ENCODE measurements around the gene MOB3A. TPM values are rescaled to one million over a fixed set of nuclear protein-coding genes. Genes with fewer than 3 reads are reported as not detected.

Gene MOB3A
- total and polyA plus RNA-seq, 10 of the 15 experiments (the other 5 are each of a cell fraction or from before 2014, with no cell fraction given), result 7.5 to 229 (median 79.4) TPM

DNA sequence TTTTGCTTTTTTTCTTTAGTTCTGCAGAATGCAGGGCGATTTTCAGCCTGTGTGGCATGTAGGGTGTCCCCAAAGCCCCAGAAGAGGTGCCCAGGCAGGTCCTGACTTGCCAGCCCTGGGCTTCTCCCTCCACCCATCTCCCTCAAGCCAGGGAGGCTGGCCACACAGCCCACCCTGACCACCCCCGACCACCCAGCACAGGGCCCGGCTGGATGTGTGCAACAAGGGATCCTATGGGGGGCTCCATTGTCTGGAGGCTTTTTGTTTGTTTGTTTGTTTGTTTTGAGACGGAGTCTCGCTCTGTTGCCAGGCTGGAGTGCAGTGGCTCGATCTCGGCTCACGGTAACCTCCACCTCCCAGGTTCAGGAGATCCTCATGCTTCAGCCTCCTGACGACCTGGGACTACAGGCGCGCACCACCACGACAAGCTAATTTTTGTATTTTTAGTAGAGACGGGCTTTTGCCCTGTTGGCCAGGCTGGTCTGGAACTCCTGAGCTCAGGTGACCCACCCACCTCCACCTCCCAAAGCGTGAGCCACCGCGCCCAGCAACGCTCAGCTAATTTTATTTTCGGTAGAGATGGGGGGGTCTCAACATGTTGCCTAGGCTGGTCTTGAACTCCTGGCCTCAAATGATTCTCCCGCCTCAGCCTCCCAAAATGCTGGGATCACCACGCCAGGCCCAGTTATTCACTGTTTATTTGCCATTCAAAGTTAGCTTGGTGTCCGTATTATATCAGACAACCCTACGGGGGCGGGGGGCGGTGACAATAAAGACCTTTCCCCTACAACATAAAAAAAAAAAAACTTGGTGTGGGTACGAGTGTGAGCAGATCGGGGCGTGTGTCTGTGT lies 37.3 kb downstream of the MOB3A start:
- ChIA-PET SMC1A (ENCODE audit: uncharacterized antibody, unreplicated experiment) (no interaction called here), RAD21 (ENCODE audit: unreplicated experiment) (no interaction called here), POLR2A (interaction anchor here (0.8 to 1.5 kb wide), 2 partner anchors 24 to 33 kb away, joined by 5 to 7 read pairs; no protein-coding TSS in a partner anchor), CTCF (interaction anchor here (1.0 kb wide), 1 partner anchor 29 kb away, joined by 3 read pairs; no protein-coding TSS in a partner anchor)
- BruUV-seq (replicated peaks), result no TSS peak
- H3K4me2 ChIP-seq (ENCODE audit: control insufficient read depth, insufficient read depth), result no peak overlapping the region
- intact Hi-C loops (cut with micrococcal nuclease; ENCODE audit: unreplicated experiment) (no loop called here), in situ Hi-C loops (cut with MboI) (no loop called here)
- ATAC-seq (no peak), FAIRE-seq (no peak), DNase-seq (ENCODE audit: low read depth, low spot score) (no peak)
- no peak overlapping the region for H3K9ac ChIP-seq (ENCODE audit: control insufficient read depth, insufficient read depth, low read length)
- H3K4me3 ChIP-seq, result no peak overlapping the region
- no peak overlapping the region for H3K27ac ChIP-seq (ENCODE audit: control insufficient read depth, insufficient read depth)
- peaks cover 20% of the 10 kb centered on the region for H3K79me2 ChIP-seq (ENCODE audit: control insufficient read depth, insufficient read depth, low read length)
- H3K4me1 ChIP-seq (ENCODE audit: control insufficient read depth, insufficient read depth, low read length), result peaks cover 44% of the 10 kb centered on the region
- no peaks in the 10 kb centered on the region for H3K27me3 ChIP-seq (replicated peaks in 1 of 2; ENCODE audit: control insufficient read depth in 2 of 2, insufficient read depth in 2 of 2, low read length in 1 of 2)
- H4K20me1 ChIP-seq (ENCODE audit: control insufficient read depth, insufficient read depth), result no peaks in the 10 kb centered on the region
- H2AFZ ChIP-seq (ENCODE audit: control insufficient read depth, low read depth, low read length), result no peak overlapping the region
- no peaks in the 10 kb centered on the region for H3K36me3 ChIP-seq (ENCODE audit: control insufficient read depth in 2 of 2, insufficient read depth in 2 of 2, low read length in 1 of 2)
- TF ChIP-seq IKZF1 (conservative IDR thresholded peaks at IDR 0.05), result no peak
- TF ChIP-seq, protein P1, sequence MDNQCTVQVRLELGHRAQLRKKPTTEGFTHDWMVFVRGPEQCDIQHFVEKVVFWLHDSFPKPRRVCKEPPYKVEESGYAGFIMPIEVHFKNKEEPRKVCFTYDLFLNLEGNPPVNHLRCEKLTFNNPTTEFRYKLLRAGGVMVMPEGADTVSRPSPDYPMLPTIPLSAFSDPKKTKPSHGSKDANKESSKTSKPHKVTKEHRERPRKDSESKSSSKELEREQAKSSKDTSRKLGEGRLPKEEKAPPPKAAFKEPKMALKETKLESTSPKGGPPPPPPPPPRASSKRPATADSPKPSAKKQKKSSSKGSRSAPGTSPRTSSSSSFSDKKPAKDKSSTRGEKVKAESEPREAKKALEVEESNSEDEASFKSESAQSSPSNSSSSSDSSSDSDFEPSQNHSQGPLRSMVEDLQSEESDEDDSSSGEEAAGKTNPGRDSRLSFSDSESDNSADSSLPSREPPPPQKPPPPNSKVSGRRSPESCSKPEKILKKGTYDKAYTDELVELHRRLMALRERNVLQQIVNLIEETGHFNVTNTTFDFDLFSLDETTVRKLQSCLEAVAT (IDR thresholded peaks at IDR 0.05), result peak; percentile 46; the same call in 1 of the 2 replicates
- no peaks in the 10 kb centered on the region for H3K9me3 ChIP-seq (replicated peaks; ENCODE audit: control insufficient read depth, insufficient read depth, low read length)
- 86% methylated on average over 26 of the region's 27 CpGs for WGBS (ENCODE audit: insufficient coverage, insufficient replicate concordance, low lambda C conversion rate, missing lambda C conversion rate)

Data from GM12878 (cell line).